ENCODE results near the gene STRBP. TPM values are rescaled to one million over a fixed set of nuclear protein-coding genes. Genes with fewer than 3 reads are reported as not detected.

The STRBP gene
- total RNA-seq, 3 donors from 2014 or later: 39.8 to 45.0 (median 44.2) TPM

DNA sequence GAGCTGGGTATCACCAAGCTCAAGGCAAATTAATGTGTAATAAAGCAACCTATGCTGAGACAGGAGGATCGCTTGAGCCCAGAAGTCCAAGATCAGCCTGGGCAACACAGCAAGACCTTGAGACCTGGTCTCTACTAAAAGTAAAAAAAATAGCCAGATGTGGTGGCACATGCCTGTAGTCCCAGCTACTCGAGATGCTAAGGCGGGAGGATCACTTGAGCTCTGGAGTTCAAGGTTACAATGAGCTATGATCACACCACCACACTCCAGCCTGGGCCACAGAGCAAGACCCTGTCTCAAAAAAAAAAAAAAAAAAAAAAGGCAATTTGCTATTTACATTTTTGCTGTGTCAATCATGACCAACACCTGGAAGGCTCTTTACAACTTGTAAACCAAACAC is 5.2 kb downstream of the STRBP start:
- Histone ChIP-seq H3K9me3 (no peaks in the 10 kb centered on the region), H3K36me3 (ENCODE audit: low read depth) (no peaks in the 10 kb centered on the region), H3K4me3 (no peak overlapping the region), H3K4me1 (ENCODE audit: low read depth) (peaks cover 28% of the 10 kb centered on the region)
- DNase-seq (no peak), ATAC-seq (no peak)
- TF ChIP-seq, protein P1, sequence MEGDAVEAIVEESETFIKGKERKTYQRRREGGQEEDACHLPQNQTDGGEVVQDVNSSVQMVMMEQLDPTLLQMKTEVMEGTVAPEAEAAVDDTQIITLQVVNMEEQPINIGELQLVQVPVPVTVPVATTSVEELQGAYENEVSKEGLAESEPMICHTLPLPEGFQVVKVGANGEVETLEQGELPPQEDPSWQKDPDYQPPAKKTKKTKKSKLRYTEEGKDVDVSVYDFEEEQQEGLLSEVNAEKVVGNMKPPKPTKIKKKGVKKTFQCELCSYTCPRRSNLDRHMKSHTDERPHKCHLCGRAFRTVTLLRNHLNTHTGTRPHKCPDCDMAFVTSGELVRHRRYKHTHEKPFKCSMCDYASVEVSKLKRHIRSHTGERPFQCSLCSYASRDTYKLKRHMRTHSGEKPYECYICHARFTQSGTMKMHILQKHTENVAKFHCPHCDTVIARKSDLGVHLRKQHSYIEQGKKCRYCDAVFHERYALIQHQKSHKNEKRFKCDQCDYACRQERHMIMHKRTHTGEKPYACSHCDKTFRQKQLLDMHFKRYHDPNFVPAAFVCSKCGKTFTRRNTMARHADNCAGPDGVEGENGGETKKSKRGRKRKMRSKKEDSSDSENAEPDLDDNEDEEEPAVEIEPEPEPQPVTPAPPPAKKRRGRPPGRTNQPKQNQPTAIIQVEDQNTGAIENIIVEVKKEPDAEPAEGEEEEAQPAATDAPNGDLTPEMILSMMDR (IDR thresholded peaks at IDR 0.05): no peak
- intact Hi-C loops (cut with DNase I, micrococcal nuclease): no loop called here

DNA sequence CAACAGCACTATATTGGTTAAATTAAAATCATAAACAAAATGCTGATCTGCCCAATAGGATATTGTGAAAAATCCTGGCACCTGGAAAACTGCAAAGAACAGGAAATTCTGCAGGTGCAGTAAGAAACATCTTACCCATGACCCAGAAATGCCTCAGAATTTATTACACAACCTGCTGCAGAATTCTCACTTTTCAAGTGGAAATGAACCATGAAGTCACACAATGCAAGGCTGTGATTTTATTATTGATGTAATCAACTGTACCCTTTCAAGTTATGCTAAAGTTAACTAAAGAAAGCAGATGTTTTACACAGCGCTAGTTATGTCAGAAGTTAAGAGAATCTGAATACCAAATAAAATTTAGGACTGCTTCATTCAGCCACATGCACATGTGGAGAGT is 6.0 kb downstream of the STRBP start:
- intact Hi-C loops (cut with DNase I, micrococcal nuclease): no loop called here
- ATAC-seq (no peak), DNase-seq (no peak)
- Histone ChIP-seq H3K4me1 (ENCODE audit: low read depth) (peaks cover 27% of the 10 kb centered on the region), H3K9me3 (no peaks in the 10 kb centered on the region), H3K36me3 (ENCODE audit: low read depth) (no peaks in the 10 kb centered on the region), H3K4me3 (no peak overlapping the region)
- TF ChIP-seq, protein P1 (IDR thresholded peaks at IDR 0.05): no peak

DNA sequence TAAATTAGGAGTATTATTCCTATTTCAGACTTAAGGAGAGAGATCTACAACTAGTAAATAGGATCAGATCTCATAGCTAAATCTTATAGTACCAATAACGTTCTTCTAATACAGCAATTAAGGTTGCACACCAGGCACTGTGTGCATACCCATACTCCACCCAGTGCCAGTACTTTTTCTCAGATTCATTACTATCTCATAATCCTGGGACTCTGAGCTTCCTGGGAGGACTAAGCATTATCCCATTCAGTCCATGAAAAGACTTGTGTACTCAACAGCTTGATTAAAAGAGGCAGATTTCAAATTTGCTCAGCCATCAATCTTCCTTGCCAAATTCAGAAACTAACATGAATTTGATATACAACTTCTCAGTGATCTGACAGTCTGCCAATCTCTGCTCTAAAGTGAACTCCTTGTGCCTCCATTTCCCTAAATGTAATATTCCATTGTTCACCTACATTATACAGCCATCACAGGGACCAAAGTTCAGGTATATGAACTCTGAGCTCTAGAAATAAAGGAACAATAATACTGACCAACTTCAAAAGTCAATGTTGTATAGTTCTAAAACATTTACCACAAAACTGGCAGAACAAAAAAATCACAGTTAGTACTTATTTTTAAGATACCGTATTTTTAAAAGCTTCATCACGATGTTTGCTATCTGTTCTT is 7.2 kb downstream of the STRBP start:
- H3K4me1 ChIP-seq (ENCODE audit: low read depth): peaks cover 24% of the 10 kb centered on the region
- H3K9me3 ChIP-seq: no peaks in the 10 kb centered on the region
- no peaks in the 10 kb centered on the region for H3K36me3 ChIP-seq (ENCODE audit: low read depth)
- TF ChIP-seq, protein P1 (IDR thresholded peaks at IDR 0.05): no peak
- peak; percentile 74 for ATAC-seq
- H3K4me3 ChIP-seq: no peak overlapping the region
- DNase-seq: peak in 1 of 3 donors; percentile 33
- intact Hi-C loops (cut with DNase I, micrococcal nuclease): no loop called here

DNA sequence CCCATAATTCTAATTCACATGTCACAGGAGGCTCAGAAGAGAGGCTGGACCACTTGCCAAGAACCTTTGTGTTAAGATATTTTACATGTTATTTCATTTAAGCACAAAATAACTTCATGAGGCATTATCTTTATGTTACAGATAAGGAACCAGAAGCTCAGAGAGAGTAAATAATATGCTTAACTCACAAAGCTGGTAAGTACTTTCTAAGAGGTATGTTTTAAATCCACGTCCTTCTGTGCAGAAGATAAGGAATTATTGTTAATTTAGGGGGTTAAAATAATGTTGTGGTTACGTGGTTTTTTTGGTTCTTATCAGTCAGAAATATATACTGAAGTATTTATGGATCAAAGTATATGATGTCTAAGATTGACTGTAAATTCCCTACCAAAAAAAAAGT is 8.0 kb downstream of the STRBP start:
- no peak overlapping the region for H3K4me3 ChIP-seq
- DNase-seq (no peak), ATAC-seq (no peak)
- peaks cover 24% of the 10 kb centered on the region for H3K4me1 ChIP-seq (ENCODE audit: low read depth)
- no peaks in the 10 kb centered on the region for H3K9me3 ChIP-seq
- no peaks in the 10 kb centered on the region for H3K36me3 ChIP-seq (ENCODE audit: low read depth)
- intact Hi-C loops (cut with DNase I, micrococcal nuclease): no loop called here
- TF ChIP-seq, protein P1 (IDR thresholded peaks at IDR 0.05): no peak

DNA sequence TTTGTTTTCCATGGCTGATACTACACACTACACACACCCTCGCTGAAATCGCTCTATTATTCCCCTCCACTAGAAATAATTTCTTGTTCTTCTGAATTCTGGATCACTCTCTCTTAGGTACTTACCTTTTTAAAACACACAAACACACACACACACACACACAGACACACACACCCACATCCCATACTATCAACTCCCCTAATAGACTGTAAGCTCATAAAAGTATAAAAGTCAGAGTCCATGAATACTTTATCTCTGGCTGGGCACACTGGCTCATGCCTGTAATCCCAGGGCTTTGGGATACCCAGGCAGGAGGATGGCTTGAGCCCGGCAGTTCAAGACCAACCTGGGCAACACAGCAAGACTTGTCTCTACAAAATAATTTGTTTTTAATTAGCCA is 11.1 kb downstream of the STRBP start:
- DNase-seq (peak in 1 of 3 donors; percentile 77), ATAC-seq (peak; percentile 87)
- intact Hi-C loops (cut with DNase I, micrococcal nuclease): no loop called here
- H3K4me3 ChIP-seq: no peak overlapping the region
- TF ChIP-seq, protein P1 (IDR thresholded peaks at IDR 0.05): no peak
- no peaks in the 10 kb centered on the region for H3K9me3 ChIP-seq
- no peaks in the 10 kb centered on the region for H3K36me3 ChIP-seq (ENCODE audit: low read depth)
- peaks cover 15% of the 10 kb centered on the region for H3K4me1 ChIP-seq (ENCODE audit: low read depth)

DNA sequence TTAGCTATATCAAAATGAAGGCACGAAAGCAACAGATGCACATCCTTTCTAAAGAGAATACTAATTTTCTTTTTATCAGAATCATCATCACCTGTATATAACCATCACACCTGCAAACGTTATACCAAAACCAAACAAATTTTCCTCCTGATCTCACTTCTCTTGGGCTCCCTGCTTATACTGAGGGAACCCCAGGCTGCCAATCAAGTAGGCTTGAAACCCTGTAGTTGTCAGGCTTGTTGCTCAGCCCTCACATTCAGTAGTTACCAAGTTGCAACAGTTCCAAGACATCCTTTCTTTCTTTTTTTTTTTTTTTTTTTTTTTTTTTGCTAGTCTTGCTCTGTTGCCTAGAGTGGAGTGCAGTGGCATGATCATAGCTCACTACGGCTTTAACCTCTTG is 12.7 kb downstream of the STRBP start:
- ATAC-seq (no peak), DNase-seq (no peak)
- Histone ChIP-seq H3K36me3 (ENCODE audit: low read depth) (no peaks in the 10 kb centered on the region), H3K4me3 (no peak overlapping the region), H3K4me1 (ENCODE audit: low read depth) (peaks cover 18% of the 10 kb centered on the region), H3K9me3 (no peaks in the 10 kb centered on the region)
- intact Hi-C loops (cut with DNase I, micrococcal nuclease): no loop called here
- TF ChIP-seq, protein P1 (IDR thresholded peaks at IDR 0.05): no peak
